ENCODE measurements around the gene LRFN3.
"Not testable (repeated sequence)": the region's sequence is repeated elsewhere in the genome, so short reads cannot be mapped to it uniquely, and the experiment has no call there.

LRFN3 gene

DNA sequence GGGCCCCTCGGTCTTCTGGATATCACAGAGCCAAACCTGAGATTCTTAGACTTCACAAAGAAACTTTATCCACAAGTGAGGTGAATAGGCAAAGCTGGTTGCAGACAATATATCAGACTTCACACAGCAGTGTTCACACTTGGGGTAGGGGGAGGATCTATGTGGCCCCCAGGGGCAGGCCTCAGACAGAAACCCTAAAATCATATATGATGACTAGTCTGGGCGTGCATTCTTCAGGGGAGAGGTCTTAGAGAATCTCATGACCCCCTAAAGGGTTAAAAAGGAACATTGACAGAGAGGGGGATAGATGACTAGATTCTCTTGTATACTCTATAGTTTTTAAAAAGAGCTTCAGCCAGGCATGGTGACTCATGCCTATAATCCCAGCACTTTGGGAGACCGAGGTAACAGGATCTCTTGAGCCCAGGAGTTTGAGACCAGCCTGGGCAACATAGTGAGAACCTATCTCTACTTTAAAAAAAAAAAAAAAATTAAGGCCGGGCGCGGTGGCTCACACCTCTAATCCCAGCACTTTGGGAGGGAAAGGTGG is 30.9 kb upstream of the LRFN3 start:
- peak in 1 of 2 donors; percentile 6 for DNase-seq

DNA sequence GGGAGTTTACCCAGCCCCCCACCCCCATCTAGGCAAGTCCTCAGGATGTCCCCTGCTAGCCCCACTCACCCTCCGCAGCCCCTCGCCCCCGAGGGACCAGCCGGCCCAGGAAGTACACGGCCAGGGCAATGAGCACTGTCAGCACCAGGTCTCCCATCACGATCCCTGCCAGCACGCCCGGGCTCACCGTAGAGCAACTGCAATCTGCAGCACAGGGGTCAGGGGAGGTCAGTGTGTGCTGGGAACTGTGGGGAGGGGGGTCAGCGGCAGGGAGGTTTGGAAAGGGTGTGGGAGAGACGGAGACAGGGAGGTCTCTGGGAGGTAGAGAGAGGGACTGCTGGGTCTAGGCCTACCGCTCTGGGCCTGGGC is 28.8 kb upstream of the LRFN3 start:
- no peak for DNase-seq

DNA sequence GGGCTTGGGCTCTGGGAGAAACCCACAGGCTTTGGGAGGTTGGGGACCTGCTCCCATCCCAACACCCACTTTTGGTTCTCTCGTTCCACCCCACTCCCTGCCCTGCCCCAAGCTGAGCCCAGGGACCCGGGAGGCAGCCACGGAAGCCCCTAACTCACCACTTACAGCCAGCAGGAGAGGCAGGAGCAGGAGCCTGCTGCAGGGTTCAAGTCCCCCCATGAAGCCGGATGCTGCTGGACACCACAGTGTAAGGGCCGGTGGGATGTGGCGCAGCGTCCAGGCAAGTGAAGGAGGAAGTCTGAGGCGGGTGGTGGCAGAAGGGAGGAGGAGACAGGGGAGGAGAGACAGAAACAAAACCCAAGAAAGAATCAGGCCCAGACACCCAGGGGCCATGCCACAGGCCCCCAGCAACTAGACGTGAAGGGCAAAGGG is 28.1 kb upstream of the LRFN3 start, which contains the start of gene TYROBP:
Gene TYROBP, minus strand, starts transcription at position 286 of the 432 bp plus-strand sequence. Its CDS starts 67 bp downstream, at position 219.
- peak in 1 of 2 donors; percentile 47 for DNase-seq

DNA sequence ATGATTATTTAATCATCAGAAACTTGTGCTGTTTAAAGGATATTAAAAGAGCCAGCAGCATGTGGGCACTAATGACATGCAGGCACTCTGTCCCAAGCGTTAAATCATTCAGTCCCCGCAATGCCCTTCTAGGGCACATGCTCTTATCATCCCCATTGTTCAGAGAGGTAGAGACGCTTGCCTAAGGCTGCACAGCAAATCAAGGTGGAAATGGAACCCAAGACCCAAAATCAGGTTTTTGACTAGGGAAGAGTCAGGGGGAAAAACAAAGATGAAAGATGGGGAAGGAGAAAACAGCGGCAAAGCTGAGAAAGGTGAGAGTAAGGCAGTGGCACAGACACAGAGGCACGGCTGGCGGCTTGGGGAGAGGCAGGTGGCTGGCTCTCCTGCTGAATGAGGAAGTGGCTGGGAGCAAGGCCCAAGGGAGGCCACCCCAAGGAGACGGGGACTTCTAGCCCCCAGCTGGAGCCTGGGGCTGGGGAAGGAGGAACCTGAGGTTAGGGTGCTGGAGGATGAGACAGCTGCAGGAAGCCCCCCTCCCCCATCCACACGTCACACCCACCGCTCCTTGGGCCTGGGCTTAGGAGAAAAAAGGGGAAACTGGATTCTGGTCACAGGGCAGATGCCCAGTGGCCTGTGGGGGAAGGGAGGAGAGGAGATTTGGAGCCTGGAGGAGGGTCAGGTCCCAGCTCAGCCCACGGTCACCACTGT is 27.0 kb upstream of the LRFN3 start:
- DNase-seq, result peak; percentile 41 to 91

DNA sequence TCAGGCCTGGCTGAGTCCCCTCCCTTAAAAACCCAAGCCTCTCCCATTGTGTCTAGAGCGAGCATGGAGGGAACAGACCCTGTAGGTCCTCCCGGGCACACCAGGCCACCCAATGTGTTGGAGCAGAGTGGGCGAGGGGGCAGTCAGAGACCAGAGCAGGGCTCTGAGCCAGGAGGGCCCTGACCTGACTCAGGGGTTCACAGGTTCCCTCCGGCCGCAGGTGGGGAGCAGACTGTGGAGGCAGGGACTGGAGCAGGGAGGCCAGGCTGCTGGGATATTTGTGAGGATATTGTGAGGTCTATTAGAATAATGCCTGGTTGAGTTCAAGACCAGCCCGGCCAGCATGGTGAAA is 26.5 kb upstream of the LRFN3 start:
- no peak for DNase-seq

DNA sequence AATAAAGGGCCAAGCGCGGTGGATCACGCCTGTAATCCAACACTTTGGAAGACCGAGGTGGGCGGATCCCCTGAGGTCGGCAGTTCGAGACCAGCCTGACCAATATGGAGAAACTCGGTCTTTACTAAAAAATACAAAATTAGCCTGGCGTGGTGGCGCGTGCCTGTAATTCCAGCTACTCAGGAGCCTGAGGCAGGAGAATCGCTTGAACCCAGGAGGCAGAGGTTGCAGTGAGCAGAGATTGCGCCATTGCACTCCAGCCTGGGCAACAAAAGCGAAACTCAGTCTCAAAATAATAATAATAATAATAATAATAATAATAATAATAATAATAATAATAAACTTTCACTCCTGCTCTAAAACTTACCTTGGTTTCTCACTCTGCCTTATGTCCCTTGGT is 25.8 kb upstream of the LRFN3 start:
- not testable (repeated sequence) for DNase-seq

DNA sequence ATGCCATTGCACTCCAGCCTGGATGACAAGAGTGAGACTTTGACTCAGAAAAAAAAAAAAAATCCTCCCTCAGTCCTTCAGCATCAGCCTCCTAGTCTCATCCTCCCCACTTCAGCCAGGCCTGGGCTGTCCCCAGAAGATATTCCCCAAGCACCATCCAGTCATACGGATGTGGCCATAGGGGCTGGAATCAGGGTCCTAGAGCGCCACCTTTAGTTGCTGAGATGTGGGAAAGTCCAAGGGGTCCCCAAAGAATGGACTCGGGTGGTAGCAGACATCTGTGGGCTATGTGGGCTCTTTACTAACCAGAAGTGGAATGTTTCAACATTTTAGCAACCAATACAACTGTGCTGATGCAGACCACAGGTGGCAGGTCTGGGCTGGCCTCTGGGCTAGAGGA is 25.0 kb upstream of the LRFN3 start:
- DNase-seq, result no peak

DNA sequence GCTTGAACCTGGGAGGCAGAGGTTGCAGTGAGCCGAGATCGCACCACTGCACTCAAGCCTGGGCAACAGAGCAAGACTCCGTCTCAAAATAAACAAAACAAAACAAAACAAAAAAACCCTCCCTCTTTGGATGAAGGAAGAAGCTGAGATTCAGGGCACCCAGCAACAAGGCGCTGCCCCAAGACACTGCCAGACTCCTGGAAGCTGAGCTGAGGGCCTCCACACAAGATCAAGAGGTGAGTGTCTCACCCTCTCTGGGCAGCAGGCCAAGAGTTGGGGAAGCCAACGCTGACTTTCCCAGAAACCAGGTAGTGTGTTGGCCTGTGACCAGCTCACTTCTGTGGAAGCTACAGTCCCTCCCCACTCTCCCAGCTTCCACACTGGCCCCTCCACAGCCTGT is 24.4 kb upstream of the LRFN3 start:
- DNase-seq, result peak in 1 of 2 donors; percentile 7

DNA sequence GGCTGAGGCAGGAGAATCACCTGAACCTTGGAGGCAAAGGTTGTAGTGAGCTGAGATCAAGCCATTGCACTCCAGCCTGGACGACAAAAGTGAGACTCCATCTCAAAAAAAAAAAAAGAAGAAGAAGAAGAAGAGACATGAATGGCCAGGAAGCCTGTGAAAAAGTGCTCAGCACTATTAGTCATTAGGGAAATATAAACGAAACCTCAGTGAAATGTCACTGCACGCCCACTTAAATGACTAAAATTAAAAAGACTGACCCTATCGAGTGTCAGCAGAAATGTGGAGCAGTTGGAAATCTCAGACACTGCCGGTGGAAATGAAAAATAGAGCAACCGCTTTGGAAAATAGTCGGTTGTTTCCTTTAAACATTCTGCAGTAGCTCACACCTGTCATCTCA is 22.6 kb upstream of the LRFN3 start:
- no peak for DNase-seq

DNA sequence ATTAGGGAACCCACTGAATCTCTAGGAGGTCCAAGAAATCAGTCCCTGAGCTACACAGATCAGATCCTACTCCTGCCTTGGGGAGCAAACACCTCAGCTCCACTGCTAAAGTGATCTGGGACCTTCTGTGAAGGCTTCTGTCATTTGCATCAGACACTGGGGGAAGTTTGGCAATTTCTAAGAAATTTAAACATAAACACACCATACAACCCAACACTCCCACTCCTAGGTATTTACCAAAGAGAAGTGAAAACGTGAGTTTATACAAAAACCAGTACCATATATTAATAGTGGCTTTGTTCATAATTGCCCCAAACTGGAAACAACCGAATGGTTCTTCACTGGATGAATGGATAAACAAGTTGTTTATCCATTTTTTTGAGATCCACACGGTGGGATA is 20.7 kb upstream of the LRFN3 start:
- no peak for DNase-seq

DNA sequence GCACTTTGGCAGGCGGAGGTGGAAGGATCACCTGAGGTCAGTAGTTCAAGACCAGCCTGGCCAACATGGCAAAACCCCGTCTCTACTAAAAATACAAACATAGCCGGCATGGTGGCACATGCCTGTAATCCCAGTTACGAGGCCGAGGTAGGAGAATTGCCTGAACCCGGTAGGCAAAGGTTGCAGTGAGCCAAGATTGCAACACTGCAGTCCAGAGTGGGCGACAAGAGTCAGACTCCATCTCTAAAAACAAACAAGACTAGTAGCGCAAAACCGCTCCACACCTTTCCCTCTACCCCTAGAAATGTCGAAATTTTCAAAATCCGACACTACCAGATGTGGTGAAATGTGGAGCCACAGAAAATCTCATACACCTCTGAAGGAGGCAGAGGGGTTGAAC is 16.9 kb upstream of the LRFN3 start:
- DNase-seq, result no peak

DNA sequence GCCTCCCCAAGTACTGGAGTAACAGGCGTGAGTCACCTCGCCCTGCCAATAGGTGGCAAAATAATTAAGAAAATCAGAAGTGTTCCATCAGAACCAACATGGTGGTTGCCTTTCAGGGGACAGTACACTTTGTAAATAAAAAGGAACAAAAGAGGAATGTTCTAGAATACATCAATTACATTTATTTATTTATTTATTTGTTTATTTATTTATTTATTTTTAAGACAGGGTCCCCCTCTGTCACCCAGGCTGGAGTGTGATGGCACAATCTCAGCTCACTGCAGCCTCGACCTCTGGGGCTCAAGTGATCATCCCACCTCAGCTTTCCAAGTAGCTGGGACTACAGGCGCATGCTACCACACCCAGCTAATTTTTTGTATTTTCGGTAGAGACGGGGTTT is 15.2 kb upstream of the LRFN3 start:
- DNase-seq, result no peak

DNA sequence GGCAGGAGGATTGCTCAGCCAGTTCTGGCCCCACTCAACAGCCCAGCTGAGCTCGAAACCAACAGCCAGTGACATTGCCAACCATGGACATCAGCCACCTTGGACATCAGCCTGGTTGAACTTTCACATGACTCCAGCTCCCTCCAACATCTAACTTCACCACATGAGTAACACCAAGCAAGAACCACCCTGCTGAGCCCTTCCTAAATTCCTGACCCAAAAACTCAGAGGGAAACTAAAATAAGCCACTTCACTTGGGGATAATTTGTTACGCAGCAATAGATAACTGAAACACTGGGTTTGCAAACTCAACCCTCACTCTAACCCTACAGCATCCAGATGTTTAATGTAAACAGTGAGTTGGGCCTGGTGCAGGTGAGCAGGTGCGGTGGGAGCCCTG is 10.7 kb upstream of the LRFN3 start:
- no peak for DNase-seq

DNA sequence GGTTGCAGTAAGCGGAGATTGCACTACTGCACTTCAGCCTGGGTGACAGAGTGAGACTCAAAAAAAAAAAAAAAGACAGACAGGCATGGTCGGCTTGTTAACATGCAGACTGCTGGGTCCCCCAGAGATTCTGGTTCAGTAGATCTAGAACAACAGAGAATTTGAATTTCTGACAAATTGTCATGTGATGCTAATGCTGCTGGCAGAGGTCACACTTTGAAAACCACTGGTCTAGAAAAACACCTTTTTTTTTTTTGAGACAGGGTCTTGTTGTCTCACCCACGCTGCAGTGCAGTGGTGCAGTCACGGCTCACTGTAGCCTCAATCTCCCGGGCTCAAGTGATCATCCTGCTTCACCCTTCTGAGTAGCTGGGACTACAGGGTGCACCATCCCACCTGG is 7.7 kb upstream of the LRFN3 start:
- peak in 1 of 2 donors; percentile 52 for DNase-seq

DNA sequence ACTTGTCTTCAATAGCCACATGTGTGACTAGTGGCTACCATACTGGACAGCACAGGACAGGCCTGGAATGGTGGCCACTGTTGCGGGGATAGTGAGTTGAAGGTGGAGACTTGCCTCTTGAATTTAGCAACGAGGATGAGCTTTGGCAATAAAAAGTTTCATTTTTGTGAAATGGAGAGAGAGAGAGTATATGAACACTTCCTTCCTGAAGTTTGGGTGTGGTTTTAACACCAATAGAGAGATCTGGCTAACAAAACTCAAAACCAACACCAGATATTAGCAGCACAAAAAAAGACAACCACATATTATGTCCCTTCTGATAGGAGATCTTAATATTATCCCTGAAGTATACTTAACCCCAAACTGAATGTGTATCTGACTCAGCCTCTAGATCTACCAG is 6.3 kb upstream of the LRFN3 start:
- peak in 1 of 2 donors; percentile 66 for DNase-seq

DNA sequence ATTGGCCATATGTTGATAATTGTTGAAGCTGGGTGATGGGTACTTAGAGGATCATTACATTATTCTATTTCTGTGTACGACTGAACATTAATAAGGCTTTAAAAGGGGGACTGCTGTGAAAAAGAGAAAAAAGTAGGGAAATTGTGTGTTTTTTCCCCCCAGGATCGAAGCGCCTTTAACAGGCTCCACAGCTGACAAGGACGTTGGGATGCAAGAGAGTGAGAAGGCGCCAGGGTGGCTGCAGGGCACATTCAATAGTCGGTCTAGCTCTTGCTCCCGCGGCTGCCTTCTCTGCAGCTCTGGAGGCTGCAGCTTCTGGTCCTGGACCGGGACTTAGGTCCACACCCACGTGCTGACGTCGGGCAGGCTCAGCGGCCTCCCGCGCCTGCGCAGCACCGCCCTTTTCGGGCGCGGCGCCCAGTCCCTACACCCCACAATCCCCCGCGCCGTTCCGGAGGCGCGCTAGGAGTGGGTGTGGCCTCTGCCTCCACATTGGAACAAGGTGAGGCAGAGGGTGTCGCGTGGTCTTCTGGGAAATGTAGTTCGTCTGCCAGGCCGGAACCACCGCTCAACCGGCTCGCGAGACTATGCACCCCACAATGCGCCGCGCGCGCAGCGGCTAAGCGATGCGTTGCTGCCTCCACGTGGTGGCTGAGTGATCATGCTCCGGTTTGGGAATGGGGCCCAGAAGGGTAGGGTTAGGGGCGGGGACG is 4.9 kb upstream of the LRFN3 start:
- DNase-seq, result peak; percentile 100

DNA sequence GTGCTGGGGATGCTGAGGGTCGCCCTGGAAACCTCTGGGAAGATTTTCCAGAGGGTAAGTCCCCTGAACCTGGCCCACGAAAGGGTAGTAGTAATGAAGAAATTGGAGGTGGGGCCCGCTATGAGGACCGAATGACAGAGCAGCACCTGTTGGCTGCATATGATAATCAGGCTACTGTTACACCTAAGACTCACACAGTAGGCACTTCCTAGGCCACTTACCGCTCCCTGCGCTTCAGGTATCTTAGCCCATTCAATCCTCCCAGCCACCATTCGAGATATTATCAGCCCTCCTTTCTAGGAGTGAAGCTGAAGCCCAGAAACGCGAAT is 4.3 kb upstream of the LRFN3 start:
- DNase-seq, result no peak

DNA sequence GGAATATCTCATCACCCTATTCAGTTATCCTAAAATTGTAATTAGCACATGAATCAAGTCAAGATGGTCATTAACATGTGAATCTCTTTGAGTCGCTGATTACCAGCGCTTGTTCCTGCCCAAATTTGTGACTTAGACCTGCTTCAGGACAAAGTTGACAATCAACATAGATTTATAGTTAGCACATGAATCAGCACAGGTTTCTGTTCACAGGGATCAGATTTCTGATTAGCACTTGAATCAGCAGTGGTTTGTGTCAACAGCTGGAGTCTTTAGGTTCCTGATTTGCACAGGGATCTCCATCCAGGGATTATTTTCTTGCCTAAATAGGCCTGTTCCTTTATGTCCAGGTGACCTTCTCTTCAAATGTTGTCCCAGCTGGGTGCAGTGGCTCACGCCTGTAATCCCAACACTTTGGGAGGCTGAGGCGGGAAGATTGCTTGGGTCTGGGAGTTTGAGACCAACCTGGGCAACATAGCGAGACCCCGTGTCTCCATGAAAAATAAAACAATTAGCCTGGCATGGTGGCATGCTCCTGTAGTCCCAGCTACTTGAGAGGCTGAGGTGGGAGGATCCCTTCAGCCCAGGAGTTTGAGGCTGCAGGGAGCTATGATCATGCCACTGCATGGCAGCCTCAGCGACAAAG is 3.8 kb upstream of the LRFN3 start:
- DNase-seq, result no peak

DNA sequence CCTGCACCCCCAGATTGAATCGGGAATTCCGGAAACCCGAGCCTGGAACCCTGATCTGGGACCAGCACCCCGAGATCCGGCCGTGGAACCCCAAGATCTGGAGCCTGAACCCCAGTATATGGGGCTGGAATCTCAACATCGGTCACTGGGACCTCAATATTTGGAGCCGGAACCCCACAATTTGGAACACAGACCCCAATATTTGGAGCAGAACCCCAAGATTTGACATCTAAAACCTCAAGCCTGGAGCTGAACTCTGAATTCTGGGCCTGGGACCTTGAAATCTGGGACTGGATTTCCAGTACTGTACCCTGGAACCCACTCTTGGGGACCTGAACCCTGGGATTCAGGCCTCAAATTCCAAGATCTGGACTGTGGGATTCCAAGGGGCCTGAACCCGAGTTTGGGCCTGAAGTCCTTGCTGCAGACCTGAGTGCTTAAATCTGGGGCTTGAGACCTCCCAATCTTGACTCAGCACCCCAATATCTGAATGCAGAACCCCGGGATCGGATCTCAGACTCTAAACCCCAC is 629 bp downstream of the LRFN3 start:
- DNase-seq, result no peak

DNA sequence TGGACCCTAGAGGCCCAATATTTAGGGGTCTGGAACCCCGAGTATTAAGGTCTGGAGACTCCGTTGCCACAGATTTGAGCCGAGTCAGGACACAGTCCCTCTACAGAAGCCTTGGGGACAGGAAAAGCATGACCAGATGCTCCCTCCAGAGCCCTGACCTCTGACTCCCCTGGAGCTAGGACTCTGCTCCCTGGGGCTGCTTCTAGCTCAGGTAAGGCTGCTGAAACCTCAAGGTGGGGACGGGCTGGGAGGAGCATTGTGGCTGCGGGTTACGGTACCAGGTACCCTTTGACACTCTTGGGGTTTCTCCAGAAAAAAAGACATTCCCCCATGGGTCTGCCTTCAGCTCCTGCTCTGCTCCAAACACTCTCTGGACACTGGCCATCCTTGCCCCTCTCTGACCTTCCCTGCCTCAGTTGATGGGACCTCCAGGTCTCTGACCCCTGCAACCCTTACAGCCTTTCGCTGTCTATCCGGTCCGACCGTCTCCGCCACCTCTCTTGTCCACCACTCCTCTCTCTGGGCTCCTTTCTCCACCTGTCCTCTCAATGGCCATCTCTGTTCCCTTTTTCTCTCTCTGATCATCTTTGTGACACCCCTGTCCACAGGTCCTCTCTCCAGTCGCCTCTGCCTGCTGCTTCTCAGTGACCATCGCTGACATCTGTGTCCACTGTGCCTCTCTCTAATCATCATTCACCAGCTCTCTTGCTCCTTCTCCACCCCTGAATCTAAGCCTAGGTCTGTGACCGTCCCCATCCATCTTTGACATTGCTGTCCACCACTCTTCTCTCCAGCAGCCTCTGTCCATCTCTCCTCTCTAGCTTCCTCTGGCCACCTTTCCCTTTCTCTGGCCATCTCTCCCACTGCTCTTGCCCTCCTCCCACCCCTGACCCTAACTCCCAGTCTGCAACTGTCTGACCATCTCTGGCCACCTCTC is 1.4 kb downstream of the LRFN3 start:
- DNase-seq, result no peak

DNA sequence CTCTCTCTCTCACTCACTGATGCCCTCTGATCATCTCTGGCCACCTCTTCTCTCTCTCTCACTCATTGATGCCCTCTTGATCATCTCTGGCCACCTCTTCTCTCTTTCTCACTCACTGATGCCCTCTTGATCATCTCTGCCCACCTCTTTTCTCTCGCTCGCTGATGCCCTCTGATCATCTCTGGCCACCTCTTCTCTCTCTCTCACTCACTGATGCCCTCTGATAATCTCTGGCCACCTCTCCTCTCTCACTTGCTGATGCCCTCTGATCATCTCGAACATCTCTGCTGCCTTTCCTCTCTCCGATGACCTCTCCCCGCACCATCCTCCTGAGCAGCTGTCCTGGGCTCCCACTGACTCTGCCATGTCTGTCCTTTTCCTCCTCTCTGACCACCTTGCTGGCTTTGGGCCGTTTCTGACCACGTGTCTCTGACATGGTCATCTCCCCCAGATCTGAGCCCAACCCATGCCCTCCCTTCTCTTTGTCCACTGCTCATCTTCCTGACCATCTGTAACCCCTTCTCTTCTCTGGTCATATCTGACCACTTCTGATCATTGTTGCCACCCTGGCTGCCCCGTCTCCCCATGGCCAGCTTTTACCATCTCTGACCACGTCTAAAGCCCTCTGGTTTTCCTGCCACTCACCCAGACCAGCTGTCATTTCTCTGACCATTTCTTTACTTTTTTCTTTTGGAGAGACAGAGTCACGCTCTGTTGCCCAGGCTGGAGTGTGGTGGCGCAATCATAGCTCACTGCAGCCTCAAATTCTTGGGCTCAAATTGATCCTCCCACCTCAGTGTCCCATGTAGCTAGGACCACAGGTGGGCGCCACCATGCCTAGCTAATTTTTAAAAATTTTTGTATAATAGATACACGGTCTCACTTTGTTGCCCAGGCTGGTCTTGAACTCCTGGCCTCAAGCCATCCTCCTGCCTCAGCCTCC is 2.4 kb downstream of the LRFN3 start:
- DNase-seq, result no peak
